GM10266 (cell line): ENCODE data around the gene FBXO24.

Experiments used
- DNase-seq: peaks from one replicate; pipeline ENCODE4 v3.0.0; 2012; ENCODE audit errors: extremely low spot score
- TF ChIP-seq, protein P1 (sequence below): IDR thresholded peaks from 2 replicates; pipeline ENCODE4 v1.5.1; 2012; ENCODE audit warnings: mild to moderate bottlenecking, low read depth; ENCODE audit not compliant: control insufficient read depth, insufficient read depth; ENCODE audit errors: missing control alignments

The FBXO24 gene

DNA sequence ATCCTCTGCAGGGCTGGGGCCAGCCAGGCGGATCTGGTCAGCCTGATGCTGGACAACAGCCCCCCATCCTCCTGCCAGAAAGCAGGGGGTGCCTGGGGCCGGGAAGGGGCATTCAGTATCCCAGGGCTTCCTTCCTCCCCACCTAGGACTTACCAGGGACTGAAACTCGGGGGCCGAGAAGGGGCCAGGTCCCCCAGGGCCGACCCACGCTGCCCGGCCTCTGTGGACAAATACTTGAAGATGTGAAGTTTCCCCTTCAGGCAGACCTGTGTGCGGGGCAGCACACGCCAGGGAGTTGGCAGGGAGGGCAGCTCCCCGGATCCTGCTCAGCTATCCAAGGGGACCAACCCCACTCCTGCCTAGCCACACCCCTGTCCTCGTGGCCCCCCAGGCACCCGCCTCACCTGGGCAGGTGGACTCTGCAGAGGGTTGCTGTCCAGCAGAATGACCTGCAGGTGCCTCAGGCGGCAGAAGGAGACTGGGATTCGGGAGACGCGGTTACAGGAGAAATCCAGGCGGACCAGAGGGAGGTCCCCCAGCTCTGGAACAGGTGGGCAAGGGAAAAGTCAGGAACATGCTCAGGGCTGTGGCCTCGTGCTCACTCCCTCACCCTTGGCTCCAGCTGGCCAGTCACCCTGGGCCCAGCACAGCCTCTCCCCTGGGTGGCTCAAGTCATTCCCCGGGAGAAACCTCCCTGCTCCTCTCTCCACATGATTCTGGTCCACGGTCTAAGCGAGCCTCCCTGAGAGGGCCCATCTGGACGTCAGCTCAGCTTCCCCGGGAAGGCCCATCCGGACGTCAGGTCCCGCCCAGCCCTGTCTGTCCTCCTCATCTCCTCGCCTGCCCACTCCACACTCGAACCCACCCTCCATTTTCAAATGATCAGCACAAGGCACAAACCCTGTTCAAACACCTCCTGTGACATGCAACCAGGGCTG, 7.6 kb upstream of the FBXO24 start:
- DNase-seq = no peak
- TF ChIP-seq, protein P1, sequence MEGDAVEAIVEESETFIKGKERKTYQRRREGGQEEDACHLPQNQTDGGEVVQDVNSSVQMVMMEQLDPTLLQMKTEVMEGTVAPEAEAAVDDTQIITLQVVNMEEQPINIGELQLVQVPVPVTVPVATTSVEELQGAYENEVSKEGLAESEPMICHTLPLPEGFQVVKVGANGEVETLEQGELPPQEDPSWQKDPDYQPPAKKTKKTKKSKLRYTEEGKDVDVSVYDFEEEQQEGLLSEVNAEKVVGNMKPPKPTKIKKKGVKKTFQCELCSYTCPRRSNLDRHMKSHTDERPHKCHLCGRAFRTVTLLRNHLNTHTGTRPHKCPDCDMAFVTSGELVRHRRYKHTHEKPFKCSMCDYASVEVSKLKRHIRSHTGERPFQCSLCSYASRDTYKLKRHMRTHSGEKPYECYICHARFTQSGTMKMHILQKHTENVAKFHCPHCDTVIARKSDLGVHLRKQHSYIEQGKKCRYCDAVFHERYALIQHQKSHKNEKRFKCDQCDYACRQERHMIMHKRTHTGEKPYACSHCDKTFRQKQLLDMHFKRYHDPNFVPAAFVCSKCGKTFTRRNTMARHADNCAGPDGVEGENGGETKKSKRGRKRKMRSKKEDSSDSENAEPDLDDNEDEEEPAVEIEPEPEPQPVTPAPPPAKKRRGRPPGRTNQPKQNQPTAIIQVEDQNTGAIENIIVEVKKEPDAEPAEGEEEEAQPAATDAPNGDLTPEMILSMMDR = no peak

DNA sequence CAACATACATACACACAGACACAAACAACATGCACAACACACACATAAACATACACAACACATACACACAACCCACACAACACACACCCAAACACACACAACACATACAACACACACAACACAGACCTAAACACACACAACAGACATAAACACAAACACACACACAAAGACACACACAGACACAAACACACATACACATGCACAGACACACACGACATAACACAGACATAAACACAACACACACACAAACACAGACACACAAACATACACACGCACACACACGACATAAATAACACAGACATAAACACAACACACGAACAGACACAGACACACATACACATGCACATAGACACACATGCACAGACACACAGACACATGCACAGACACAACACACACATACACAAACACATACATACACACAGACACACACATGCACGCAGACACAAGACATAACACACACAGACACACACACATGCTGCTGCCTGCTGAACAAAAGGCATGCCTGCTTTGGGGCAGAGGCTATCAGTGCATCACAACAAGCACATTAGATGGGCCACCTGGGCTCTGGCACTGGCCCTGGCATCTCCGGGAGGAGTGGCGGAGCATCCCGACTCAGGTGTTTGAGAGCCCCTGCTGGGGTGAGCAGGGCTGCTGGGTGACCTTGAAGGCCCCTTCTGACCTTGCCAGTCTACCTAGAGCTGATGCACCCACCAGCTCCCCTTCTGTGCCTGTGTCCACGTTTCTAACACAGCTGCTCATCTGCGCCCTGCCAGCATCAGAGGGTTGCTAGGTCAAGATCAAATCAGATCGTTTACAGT, 5.5 kb upstream of the FBXO24 start:
- no peak for DNase-seq
- TF ChIP-seq, protein P1 = no peak

DNA sequence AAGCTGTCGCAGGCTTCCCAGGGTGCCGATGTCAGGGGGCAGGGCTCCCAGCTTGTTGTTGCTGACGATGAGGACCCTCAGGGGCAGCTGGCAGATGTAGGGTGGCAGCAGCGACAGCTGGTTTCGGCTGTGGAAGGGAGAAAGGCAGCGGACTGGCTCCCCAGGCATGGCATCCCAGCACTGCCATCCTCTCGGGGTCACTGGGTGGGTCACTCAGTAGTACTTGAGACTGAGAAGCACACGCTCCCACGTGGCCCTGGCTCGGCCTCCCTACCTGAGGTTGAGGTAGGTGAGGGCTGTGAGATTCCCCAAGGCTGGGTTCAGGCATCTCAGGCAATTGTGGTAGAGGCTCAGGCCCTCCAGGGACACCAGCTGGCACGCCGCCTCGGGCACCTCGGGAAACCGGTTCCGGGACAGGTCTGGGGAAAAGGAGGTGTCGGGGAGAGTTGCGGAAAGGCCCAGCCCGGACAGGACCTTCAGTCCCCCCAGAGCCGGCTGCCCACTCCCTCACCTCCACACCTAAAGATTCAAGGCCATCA, 4.0 kb upstream of the FBXO24 start:
- TF ChIP-seq, protein P1 = no peak
- DNase-seq = no peak

GRCh38 chr7:100582650-100583049, 3.5 kb upstream of the FBXO24 start:
- DNase-seq = no peak
- TF ChIP-seq, protein P1 = no peak

GRCh38 chr7:100583132-100584053, 2.7 kb upstream of the FBXO24 start:
- DNase-seq = peak; percentile 70
- TF ChIP-seq, protein P1 = no peak

DNA sequence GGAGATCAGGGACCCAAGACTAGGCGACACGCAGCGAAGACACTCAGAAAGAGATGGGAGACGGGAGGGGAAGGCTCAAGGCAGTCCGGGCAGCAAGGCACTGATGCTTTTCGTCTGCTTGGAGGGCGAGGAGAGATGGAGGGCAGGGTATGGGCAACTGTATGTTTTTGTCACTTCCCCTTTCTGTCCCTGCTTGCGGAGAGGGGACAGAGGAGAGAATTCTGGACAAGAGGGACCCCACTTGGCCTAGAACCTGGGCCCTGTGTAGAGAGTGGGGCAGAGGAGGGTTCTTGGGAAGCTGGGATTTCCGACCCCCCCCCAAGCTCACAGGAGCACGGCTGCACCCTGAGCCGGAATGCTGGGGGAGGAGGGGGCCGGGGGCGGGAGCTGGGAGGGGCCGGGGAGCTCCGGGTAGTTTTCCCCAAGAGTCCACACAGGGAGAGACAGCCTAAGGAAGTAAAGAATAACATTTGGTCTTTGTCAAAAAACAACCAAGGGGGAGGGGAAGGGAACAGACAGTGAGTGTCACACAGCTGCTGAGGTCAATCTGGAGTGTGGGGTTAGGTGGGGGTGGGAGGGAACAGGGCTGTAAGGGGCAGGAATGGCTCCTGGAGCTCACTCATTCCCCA, 2.0 kb upstream of the FBXO24 start:
- TF ChIP-seq, protein P1 = no peak

More for the DNA sequence above, 2.0 kb upstream of the FBXO24 start:
- no peak for DNase-seq
